ENCODE data around the gene CDK5RAP2.

- TF ChIP-seq POLR2A (IDR thresholded peaks at IDR 0.05) = no peak
- TF ChIP-seq CTCF (IDR thresholded peaks at IDR 0.05) = no peak
Measured at GRCh38 chr9:120390637-120391190, 189.3 kb downstream of the CDK5RAP2 start.
